RKO (cell line): Measurements from ENCODE around the gene FPR1.

Source experiments
- DNase-seq: peaks from one replicate; pipeline ENCODE4 v3.0.0-alpha.2; 2016; ENCODE audit warnings: low spot score

The FPR1 gene

GRCh38 chr19:51704626-51705025 lies 47.1 kb downstream of the FPR1 start:
- DNase-seq, result no peak

DNA sequence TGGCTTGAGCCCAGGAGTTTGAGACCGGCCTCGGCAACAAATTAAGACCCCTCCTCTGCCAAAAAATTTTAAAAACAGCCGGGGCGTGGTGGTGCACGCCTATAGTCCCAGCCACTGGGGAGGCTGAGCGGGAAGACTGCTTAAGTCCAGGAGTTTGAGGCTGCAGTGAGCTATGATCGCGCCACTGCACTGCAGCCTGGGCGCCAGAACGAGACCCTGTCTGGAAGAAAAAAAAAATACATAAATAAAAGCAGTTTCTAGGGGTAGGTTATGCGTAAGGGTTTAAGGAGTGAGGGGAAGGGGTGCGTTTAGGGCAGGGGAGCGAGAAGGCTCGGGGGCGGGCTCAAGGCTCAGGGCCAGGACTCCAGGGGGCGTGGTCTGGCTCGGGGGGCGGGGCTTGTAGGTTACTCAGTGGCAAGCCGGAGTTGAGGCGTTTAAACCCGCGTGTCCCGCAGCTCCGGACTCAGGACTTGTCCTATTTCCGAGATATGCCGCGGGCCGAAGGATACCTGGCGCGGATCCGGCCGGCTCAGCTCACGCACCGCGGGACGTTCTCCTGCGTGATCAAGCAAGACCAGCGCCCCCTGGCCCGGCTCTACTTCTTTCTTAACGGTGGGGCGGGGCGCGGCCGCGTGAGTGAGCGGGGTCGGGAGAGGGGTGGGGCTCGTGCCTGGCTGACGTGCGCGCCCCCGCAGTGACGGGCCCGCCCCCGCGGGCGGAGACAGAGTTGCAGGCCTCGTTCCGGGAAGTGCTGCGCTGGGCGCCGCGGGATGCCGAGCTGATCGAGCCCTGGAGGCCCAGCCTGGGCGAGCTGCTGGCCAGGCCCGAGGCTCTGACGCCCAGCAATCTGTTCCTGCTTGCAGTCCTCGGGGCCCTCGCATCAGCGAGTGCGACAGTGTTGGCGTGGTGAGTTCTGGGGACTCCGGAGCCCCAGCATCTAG lies 47.8 kb downstream of the FPR1 start:
- peak; percentile 90 for DNase-seq

- DNase-seq, result no peak
Observed at GRCh38 chr19:51702825-51703574, 48.7 kb downstream of the FPR1 start.

DNA sequence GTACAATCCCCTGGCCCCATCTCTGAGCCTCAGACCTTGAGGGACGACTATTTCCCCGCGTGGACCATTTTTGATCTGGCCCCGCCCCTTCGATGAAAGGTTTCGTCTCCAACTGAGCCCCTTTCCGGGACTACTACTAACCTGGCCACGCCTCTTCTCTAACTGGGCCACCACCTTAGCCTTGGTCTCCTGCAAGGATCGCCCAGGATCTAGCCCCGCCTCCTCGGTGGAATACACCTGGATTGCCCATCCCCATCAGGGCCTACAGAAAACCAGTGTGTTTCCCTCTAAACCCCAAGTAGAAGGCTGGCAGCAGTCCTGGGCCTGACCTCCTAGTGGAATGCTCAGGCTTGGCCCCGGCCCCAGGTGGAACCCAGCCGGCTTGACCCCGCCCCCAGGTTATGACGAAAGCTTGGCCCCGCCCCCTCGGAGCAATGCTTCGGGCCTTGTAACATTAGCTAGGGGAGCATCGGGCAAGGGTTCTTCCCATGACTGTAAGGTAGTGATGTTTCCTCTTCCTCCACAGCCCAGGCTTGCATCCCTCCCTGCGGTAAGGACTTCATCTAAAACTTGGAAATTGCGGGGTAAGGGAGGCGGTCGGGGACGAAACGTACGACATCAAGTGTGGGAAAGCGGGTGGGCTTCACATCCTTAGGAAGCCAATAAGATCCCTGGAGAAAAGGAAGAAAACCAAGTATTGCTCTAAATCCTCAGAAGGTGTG lies 49.4 kb downstream of the FPR1 start:
- no peak for DNase-seq

- no peak for DNase-seq
Observed at GRCh38 chr19:51701468-51702100, 50.1 kb downstream of the FPR1 start.

DNA sequence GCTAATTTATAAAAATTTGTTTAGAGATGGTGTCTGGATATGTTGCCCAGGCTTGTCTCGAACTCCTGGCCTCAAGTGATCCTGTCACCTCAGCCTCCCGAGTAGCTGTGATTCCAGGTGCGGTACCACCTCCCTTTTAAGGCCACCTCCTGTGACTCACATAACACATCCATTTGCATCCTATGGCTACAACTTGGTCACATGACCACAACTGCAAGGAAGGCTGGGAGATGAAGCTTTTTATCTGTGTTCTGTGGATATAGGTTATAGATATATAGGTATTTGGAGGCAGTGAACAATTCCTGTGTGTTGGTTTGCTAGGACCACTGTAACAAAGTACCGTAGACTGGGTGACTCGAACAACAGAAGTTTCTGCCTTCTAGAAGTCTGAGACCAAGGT lies 52.5 kb downstream of the FPR1 start:
- no peak for DNase-seq

DNA sequence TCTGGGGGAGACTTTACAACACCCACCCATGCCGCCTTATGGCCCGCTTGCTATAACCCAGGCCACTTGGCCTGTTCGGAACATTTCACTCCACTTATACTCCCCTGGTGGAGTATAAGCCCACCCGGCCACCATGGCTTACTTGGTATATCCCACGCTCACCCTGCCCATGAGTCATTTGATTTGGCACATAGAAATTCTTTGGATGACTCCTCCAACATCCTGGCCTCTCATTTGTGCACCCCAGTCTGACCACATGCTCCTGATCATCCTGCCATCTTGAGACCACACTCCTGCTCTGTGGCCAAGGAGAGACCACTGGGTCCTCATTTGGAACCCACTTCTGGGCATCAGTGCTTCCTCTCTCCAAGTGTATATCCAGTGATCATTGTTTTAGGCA lies 53.4 kb downstream of the FPR1 start:
- DNase-seq, result peak; percentile 68

DNA sequence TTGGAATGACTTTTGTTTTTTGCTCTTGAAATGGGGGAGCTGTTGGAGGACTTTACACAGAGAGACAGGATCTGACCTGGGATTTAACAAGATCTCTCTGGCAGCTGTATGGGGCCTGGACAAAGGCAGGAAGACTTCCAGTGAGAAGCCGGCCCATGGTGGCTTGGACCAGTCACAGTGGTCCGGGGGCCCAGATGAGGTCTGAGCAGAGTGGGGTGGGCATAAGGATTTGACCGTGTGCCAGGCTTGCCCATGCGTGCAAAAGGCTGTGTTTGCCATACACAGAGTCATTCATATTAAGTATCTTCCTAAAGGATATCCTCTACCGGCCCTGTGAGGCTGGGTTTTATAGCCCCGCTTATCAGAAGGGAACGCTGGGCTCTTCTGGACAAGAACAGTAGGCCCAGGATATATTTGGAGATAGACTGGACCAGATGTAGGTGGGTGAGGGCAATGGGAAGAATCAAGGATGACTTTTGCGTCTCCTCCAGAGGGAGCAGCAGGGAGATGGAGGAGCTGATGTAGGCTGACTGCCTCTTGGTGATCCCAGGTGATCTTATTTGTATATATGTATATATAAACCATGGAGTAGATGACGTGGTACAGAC lies 54.4 kb downstream of the FPR1 start:
- no peak for DNase-seq

- DNase-seq, result no peak
Observed at GRCh38 chr19:51696606-51697005, 55.1 kb downstream of the FPR1 start.
